ENCODE results near the gene CDADC1. TPM values are rescaled to one million over a fixed set of nuclear protein-coding genes. Genes with fewer than 3 reads are reported as not detected.

The CDADC1 gene
- total and polyA plus RNA-seq, 2 experiments from 2014 or later, result 9.1 to 12.7 TPM

- TF ChIP-seq CTCF (IDR thresholded peaks at IDR 0.05; ENCODE audit: low read depth, low read length), result no peak
- no peaks in the 10 kb centered on the region for H3K9me3 ChIP-seq (ENCODE audit: low read depth)
- H3K27me3 ChIP-seq, result no peaks in the 10 kb centered on the region
- DNase-seq (ENCODE audit: low read depth in 1 of 2, low spot score in 1 of 2), result no peak
- no peak overlapping the region for H3K27ac ChIP-seq
- H3K4me1 ChIP-seq (ENCODE audit: low read depth), result no peaks in the 10 kb centered on the region
- no peaks in the 10 kb centered on the region for H3K36me3 ChIP-seq
- H3K4me3 ChIP-seq, result no peak overlapping the region
Measured at GRCh38 chr13:49300276-49300675, 52.6 kb downstream of the CDADC1 start.

DNA sequence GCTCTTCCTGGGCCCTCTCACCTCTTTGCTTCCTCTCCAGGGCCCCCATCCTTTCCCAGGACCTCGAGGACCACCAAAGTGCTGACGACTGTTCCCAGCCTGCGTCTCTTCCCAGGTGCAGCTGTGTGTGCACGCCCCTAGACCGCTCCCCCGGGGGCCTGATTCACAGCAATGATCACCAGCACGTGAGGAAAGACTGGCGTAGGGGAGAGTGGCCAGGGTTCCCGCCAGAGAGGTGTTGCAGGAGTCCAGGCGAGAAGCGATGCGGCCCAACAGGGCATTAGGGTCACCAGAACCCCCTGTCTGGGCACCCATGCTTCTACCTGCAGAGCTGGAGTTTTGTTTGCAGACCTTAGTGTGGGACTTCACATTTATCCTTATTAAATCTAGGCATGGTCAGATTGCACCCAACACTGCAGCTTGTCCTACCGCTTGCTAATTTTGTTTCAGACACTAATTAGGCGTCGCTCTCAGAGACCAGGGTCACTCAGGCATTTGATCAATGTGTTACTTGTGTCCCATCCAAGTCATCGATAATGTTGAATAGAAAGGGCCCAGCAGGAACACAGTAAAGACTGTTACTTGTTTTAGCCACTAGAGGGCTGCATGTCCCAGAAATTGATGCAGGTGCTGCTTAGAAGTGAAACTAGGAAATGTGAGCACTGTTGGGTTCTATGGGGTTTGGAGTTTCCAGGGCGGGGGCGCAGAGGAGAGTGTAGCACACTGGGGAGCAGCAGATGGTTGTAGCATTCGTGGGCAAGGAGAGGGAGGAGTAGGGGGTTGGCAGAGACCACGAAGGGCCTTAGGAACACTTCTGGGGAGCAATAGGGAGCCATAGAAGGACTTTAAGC is 53.2 kb downstream of the CDADC1 start:
- no peak overlapping the region for H3K4me3 ChIP-seq

GRCh38 chr13:49302222-49302621 is 54.5 kb downstream of the CDADC1 start:
- no peak overlapping the region for H3K4me3 ChIP-seq
- no peaks in the 10 kb centered on the region for H3K4me1 ChIP-seq (ENCODE audit: low read depth)
- no peaks in the 10 kb centered on the region for H3K27me3 ChIP-seq
- no peak for TF ChIP-seq CTCF (IDR thresholded peaks at IDR 0.05; ENCODE audit: low read depth, low read length)
- no peaks in the 10 kb centered on the region for H3K9me3 ChIP-seq (ENCODE audit: low read depth)
- DNase-seq (ENCODE audit: low read depth in 1 of 2, low spot score in 1 of 2), result no peak
- no peaks in the 10 kb centered on the region for H3K36me3 ChIP-seq
- no peak overlapping the region for H3K27ac ChIP-seq

More for the DNA sequence above, 53.2 kb downstream of the CDADC1 start:
- no peak overlapping the region for H3K27ac ChIP-seq
- H3K4me1 ChIP-seq (ENCODE audit: low read depth), result no peaks in the 10 kb centered on the region
- no peaks in the 10 kb centered on the region for H3K27me3 ChIP-seq
- peak; percentile 79 for TF ChIP-seq CTCF (IDR thresholded peaks at IDR 0.05; ENCODE audit: low read depth, low read length)
- no peaks in the 10 kb centered on the region for H3K36me3 ChIP-seq
- DNase-seq (ENCODE audit: low read depth in 1 of 2, low spot score in 1 of 2), result peak; percentile 74 to 82
- no peaks in the 10 kb centered on the region for H3K9me3 ChIP-seq (ENCODE audit: low read depth)

- Histone ChIP-seq H3K36me3 (no peaks in the 10 kb centered on the region), H3K4me3 (no peak overlapping the region), H3K4me1 (ENCODE audit: low read depth) (no peaks in the 10 kb centered on the region), H3K27ac (no peak overlapping the region), H3K27me3 (no peaks in the 10 kb centered on the region), H3K9me3 (ENCODE audit: low read depth) (no peaks in the 10 kb centered on the region)
- no peak for DNase-seq (ENCODE audit: low read depth in 1 of 2, low spot score in 1 of 2)
- no peak for TF ChIP-seq CTCF (IDR thresholded peaks at IDR 0.05; ENCODE audit: low read depth, low read length)
Measured at GRCh38 chr13:49302817-49303216, 55.1 kb downstream of the CDADC1 start.

GRCh38 chr13:49303533-49304252 is 56.0 kb downstream of the CDADC1 start:
- Histone ChIP-seq H3K36me3 (no peaks in the 10 kb centered on the region), H3K4me3 (no peak overlapping the region), H3K27me3 (no peaks in the 10 kb centered on the region), H3K9me3 (ENCODE audit: low read depth) (no peaks in the 10 kb centered on the region), H3K27ac (no peak overlapping the region), H3K4me1 (ENCODE audit: low read depth) (no peaks in the 10 kb centered on the region)
- no peak for TF ChIP-seq CTCF (IDR thresholded peaks at IDR 0.05; ENCODE audit: low read depth, low read length)
- DNase-seq (ENCODE audit: low read depth in 1 of 2, low spot score in 1 of 2), result no peak

Measured in cardiac muscle cell (in vitro differentiated cells and primary cell).